GM19240 (cell line): ENCODE results near the gene NR1I3.
A peak's percentile ranks its signal among the peaks of the same experiment; 100 is the strongest.
"Not testable (repeated sequence)": the region's sequence is repeated elsewhere in the genome, so short reads cannot be mapped to it uniquely, and the experiment has no call there.

Experiments used
- DNase-seq: peaks from one replicate; pipeline ENCODE4 v3.0.0; 2011; ENCODE audit warnings: low spot score; ENCODE audit not compliant: insufficient read length

Gene NR1I3

GRCh38 chr1:161250829-161251228 lies 12.8 kb upstream of the NR1I3 start:
- DNase-seq, result no peak

DNA sequence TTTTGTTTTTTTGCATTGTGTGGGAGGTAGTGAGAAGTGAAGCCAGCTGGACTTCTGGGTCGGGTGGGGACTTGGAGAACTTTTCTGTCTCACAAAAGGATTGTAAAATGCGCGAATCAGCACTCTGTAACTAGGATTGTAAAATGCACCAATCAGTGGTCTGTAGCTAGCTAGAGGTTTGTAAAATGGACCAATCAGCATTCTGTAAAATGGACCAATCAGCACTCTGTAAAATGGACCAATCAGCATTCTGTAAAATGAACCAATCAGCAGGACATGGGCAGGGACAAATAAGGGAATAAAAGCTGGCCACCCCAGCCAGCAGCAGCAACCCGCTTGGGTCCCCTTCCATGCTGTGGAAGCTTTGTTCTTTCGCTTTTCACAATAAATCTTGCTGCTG lies 12.1 kb upstream of the NR1I3 start:
- DNase-seq, result not testable (repeated sequence)

GRCh38 chr1:161244888-161245287 lies 6.9 kb upstream of the NR1I3 start:
- DNase-seq, result no peak

DNA sequence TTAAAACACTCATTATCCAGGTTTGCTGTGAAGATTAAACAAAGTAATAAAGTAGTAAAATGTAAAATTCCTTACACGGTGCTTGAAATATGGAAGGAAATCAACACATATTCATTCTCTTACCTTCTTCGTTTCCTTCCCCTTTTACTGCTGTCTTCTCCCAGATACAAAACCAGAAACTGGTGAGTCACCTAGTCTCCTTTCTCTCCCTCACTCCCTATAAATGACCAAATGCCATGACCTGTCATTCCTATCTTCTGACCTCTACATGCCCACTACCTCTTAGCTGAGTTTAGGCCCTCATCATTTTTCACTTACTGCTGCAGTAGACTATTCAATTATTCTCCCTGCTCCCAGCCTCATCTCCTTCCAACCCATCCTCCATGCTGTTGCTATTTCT lies 4.3 kb upstream of the NR1I3 start:
- DNase-seq, result no peak

GRCh38 chr1:161241682-161242081 lies 3.7 kb upstream of the NR1I3 start:
- DNase-seq, result no peak

DNA sequence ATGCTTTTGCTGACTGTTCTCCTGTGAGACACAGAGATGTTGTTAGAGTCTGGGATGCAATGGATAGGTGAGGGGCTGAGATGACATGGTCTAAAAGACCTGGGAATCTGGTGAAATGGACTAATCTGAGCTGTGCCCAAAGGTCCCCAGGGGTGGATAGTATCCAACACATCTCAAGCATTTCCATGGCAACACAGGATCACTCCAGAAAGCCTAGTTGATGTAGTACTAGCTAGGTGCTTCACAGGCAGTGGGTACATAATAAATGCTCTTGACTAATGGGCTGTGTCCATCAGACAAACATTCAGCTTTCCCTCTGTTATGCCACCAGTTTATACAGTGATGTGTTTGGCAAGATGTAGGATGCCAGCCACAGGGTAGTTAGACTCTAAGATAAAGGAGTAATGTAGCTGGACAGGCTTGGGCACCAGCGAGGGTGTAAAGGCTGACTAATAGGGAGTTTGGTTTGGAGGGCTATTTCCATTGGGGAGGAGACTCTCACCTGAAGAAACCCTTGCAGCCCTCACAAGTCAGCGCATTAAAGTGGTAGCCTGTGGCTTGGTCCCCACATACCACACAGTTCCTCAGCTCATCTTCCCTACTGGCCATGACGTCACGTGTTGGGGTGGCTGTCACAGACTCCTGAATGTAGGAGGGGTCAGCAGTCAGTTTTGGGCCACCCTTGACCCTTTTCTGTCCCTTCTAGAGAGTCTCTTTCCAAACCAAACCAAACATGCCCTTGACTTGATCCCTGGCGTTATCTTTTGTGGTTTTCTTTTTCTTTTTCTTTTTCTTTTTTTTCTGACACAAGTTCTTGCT lies 1.8 kb downstream of the NR1I3 start:
- no peak for DNase-seq

DNA sequence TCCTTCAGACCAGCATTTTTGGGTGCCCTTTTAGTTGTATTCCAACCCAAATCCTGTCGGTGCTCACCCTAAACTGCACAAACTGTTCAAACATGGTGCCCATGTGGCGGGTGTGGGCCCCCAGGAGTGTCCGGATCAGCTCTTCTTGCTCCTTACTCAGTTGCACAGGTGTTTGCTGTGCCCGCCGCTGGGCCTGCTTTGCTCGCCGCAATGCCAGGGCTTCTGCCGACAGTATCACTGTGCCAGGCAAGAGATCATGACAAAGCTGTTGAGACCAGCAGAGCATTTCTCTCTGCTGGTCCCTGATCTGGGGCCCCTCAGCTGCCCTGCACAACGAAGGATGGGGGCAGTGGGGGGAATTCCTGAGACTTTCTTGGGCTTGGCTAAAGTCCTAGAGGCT lies 4.9 kb downstream of the NR1I3 start:
- DNase-seq, result no peak

DNA sequence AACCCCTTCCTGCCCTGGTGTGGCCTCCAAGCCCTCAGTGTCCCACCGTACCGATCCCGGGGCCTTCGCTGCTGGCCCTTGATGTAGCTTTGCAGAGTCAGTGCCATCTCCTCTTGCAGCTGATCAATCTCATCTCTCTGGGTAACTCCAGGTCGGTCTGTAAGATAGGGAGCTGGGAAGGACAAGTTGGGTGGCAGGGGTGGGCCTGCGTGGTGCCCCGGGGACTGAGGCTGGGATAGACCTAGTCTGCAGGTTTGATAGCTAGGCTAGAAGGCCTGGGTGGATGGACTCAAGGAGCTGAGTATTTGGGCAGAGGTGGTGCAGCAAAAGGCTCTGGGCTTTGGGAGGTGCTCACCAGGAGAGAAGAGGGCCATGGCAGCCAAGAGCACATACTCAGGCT lies 7.2 kb downstream of the NR1I3 start:
- DNase-seq, result no peak

DNA sequence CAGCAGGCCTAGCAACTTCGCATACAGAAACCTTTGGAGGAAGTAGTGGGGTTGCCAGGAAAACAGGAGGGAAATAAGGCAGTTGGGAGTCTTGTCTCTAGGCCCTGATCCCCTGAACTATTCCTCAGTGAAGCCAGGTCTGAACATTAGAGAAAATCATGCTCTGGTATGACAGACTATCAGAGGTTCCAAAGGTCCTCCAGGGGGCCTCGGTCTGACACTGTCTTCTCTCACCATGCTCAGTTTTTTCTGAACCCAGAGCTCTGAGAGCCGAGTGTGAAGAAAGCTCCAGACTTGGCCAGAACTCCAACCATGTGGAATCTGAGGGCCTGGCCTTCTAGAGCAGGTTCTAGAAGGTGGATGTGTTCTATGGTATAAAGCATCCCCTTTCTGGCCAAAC lies 8.1 kb downstream of the NR1I3 start:
- no peak for DNase-seq

GRCh38 chr1:161228032-161228431 lies 10.0 kb downstream of the NR1I3 start:
- no peak for DNase-seq

GRCh38 chr1:161227196-161227871 lies 10.7 kb downstream of the NR1I3 start:
- peak; percentile 59 for DNase-seq

DNA sequence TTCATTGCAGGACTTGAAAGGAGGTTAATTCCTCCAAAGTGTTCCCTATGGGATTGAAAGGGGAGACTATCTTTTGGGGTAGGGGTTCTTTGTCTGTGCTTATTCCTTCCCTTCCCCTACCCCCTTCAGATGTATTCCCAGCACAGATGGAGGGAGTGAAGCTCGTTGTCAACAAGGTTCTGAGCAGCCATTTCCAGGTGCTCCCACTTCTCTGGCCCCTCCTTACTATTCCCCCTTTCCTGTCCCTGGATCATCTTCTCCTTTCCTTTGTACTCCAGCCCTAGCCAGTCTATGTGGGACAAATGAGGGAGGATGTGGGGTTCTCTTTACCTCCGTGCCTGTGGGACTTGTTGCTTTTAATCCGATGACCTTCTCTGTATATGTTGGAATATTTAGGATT lies 11.2 kb downstream of the NR1I3 start:
- DNase-seq, result no peak

DNA sequence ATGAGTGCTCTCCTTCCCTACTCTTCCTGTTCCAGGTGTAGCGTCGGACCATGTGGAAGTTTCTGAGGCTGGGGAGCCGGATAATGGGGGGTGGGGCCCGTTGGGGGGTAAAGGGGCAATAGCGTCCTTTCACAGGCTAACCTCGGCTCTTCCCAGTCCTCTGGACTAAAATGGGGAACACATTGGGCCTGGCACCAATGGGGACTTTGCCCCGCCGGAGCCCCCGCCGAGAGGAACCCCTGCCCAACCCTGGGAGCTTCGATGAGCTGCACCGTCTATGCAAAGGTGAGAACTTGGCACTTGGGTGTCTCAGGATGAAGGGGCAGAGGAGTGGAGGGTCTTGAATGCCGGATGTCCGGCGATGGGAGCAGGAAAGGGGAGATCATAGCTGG lies 11.7 kb downstream of the NR1I3 start:
- DNase-seq, result no peak

GRCh38 chr1:161225534-161226319 lies 12.3 kb downstream of the NR1I3 start, which contains the start of gene TOMM40L:
TOMM40L (plus strand) TSS chr1:161226060; CDS start chr1:161226490, 430 bp downstream.
- peak; percentile 94 for DNase-seq

DNA sequence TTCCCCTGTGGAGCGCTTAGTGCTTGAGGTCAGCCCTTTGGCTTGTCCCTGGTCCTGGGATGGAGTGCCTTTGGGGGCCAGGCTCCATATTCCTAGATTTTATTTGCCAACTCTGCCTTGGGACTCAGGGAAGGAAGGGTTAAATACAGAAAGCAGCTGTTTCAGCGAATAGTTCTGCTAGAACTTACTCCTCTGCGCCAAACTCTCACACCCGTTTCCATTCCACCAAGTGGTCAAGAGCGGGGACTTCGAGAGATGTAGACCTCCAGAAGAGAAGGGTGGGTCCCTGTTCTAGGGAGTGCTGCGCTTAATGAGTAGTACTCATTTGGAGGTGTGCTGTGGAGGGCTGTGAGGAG lies 12.8 kb downstream of the NR1I3 start:
- DNase-seq, result no peak

DNA sequence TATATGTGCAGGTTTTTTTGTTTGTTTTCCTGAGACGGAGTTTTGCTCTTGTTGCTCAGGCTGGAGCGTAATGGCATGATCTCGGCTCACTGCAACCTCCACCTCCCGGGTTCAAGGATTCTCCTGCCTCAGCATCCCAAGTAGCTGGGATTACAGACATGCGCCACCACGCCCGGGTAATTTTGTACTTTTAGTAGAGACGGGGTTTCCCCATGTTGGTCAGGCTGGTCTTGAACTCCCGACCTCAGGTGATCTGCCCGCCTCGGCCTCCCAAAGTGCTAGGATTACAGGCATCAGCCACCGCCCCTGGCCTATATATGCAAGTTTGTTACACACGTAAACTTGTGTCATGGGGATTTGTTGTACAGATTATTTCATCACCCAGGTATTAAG lies 13.3 kb downstream of the NR1I3 start:
- not testable (repeated sequence) for DNase-seq

- DNase-seq, result no peak
Measured at GRCh38 chr1:161223805-161224694, 14.0 kb downstream of the NR1I3 start.

DNA sequence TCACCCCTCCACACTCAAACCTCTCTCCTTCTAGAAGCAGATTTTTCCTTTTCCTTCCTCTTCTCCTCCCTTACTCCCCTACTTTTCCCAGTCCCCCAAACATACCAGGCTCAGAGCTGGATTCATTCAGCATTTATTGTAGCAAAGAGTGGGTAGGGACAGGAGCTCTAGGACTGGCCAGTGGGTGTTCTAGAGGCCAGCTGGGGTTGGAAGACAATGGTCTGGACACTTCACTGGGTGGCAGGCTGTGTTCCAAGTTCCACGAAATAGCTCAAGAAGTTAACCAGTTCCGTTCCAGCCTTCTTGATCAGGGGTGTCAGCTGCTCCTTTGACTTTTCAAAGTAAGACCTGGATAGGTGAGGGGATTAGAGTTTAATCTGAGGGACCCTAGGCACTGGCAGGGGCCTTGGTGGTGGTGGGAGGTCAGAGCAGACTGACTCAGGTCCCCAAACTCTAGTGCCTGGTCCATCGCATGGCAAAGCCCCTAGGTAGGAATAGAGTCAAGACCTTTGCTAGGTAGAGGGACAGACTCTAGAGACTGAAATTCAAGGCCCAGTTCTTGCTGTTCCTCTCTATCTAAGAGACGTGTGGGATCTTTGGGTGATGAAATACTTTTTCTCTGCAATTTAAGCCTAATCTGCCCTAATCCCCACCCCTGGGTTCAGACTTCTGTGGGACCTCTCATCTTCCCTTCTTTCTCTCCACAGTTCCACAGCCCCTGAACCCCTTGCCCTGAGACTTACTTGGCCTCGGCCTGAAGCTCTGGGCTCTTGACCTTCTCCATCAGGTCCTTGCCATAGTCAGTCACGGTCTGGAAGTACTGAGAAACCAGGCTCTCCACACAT lies 15.6 kb downstream of the NR1I3 start:
- DNase-seq, result no peak

DNA sequence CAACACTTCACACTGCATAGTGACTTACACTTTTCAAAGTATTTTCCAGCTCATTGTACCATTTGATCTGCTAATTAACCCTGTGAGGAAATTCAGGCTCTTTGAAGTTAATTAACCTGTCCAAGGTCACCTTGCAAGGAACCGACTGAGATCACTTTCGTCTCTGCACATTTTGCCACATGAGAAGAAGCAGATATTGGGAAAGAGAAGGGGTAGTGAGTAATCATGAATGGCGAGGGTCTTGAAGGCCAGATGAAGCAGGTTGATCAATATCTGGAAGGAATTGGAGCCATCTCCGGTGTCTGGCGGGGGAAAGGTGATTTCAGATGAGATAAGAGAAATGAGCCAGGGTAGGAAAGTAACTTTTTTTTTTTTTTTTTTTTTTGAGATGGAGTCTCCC lies 18.0 kb downstream of the NR1I3 start:
- DNase-seq, result no peak
